GM18517 (cell line): ENCODE results near the gene GALC.

ENCODE experiments used
- ATAC-seq: cut with Tn5 transposase; IDR thresholded peaks from one replicate; pipeline ENCODE4 v1.9.1; 2021; ENCODE audit warnings: mild to moderate bottlenecking, moderate library complexity; ENCODE audit not compliant: unreplicated experiment

The GALC gene

DNA sequence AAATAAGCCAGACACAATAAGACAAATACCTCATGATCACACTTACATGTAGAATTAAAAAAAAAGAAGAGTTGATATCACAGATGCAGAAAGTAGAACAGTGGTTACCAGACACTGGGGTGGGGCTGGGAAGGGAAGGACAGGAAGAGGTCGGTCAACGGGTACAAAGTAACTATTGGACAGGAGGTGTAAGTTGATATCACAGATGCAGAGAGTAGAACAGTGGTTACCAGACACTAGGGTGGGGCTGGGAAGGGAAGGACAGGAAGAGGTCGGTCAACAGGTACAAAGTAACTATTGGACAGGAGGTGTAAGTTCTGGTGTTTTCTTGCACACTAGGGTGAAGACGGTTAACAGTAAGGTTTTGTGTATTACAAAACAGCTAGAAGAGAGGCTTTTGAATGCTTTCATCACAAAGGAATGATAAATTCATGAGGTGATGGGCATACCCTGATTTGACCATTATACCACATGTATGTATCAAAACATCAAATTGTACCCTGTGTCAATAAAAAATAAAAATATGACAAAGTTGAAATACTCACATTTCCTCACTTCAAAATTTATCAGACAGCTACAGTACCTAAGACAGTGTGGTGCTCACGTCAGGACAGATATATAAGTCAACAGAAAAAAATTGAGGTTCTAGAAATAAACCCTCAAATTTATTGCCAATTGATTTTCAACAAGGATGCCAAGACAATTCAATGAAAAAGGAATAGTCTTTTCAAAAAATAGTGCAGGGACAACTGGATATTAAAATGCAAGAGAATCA lies 32.8 kb downstream of the GALC start:
- no peak for ATAC-seq

DNA sequence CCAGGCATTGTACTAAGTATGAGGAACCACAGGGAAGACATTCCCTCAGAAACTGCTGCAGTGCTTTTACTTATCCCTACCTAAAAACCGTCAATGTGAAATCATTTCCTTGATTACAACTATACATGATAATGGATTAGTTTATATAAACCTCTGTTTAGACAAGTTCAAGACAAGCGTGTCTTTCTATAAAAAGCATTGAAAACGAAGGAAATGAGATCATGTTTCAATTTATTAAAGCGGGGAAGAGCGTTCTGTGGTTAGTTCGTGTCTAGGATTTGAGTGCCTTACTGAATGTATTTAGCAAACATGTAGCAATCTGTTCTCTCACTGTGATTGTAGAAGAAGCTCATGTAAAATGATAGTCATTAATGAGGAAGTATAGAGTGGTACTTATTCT lies 37.5 kb downstream of the GALC start:
- no peak for ATAC-seq

DNA sequence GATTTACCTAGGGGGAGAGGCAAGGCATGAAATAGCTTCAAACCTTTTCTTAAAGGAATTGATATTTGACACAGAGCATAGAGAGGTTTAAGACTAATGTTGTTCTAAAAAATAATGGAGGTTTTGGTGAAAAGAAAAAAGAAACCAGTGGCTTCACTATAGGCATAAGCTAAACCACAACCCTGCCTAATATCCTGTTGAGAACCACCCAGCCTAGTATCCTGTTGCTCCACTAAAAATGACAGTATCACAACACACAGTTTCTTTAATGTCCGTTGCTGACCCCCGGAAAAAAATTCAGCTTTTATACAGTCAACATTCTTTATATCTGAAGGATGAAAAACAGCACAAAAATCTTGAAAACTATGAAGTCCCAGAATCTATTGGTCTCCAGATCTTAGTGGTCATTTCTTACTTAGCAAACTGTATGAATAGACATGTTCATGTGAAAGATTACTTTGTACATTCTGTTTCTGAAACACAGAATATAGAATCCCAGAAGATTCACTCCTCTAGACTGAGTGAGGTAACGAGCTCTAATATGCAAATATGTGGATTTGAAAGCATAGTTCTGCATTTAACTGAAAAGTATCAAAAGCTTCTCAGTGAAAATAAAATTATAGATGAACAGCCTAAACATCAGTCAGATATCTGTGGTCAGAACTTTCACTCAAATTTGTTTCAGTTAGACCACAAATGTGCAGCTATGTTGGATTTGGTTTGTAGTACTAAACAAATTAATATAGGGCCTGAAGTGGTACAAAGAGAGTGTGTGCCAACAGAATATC lies 40.5 kb downstream of the GALC start:
- ATAC-seq: peak; percentile 69

GRCh38 chr14:87944987-87945604 lies 47.9 kb downstream of the GALC start:
- no peak for ATAC-seq

- ATAC-seq: no peak
These were observed 52.1 kb downstream of the GALC start for GRCh38 chr14:87940894-87941293.

- ATAC-seq: peak; percentile 98
These were observed 52.6 kb downstream of the GALC start for GRCh38 chr14:87940382-87940781.

DNA sequence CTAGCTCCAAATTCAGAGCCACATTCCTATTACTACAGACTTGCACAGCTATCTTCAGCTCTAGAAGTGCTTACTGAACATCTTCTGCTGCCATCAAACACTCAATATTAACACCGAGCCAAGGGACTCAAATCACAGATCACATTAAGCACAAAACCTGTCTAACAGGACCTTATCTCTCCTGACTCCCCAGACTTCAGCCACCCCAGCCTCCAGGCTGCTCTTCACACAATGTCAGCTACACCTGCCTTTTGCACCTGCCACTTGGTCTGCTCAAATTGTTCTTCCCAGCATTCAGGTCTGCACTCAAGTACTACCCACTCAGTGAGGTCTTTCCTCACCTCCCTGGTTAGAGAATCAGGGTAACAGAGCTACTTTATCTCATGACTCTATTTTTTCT lies 57.1 kb downstream of the GALC start:
- ATAC-seq: no peak

DNA sequence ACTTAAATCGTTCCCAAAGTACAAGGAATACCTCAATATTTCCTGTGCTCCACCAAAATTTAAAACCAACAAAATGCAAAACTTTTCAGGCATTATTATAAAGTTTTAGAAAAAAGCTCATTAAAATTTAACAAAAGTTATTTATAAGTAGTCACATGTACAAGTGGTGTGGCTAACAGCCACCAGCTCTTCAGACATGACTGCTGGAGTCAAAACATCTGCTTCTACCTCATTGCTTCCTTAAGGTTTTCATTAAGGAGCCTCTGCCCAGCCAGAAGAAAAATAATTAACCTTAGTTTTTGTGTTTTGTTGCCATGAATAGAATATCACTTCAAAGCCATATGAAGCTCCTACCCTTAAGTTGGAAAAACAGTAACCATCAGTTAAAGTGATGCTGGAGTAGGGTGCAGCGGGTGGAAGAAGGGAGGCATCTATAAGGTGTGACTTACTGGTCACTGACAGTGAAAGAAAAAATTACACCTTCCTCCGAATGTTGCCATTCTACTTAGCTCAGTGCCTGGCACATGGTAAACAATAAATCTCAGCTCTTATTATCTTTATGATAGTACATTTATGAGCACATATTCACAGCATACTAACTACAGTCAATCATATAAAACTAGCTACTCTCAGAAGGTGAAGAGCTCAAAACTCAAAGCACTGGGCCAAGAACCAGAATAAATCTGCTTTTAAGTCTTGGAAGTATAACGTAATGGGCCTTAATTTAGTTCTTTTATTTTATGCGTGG lies 57.7 kb downstream of the GALC start:
- ATAC-seq: no peak

- no peak for ATAC-seq
These were observed 58.8 kb downstream of the GALC start for GRCh38 chr14:87934185-87934584.

- no peak for ATAC-seq
These were observed 76.1 kb downstream of the GALC start for GRCh38 chr14:87916886-87917275.

GRCh38 chr14:87916103-87916885 lies 76.7 kb downstream of the GALC start:
- no peak for ATAC-seq

GRCh38 chr14:87908550-87908949 lies 84.4 kb downstream of the GALC start:
- no peak for ATAC-seq

DNA sequence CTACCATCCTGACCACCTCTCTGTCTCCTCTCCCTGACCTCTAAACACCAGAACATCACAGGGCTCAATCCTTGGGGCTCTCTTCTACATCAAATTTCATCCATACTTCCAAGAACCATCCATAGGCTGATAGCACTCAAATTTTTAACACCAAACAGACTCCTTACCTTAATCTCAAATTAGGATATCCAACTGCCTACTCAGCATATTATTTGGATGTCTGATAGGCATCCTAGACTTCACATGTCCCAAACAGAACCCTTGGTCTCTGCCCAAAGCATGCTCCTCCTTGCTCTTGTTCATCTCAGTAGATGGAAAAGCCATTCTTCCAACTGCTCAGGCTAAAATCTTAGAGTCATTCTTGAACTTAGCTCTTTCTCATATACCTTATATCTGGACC lies 91.3 kb downstream of the GALC start:
- ATAC-seq: no peak

DNA sequence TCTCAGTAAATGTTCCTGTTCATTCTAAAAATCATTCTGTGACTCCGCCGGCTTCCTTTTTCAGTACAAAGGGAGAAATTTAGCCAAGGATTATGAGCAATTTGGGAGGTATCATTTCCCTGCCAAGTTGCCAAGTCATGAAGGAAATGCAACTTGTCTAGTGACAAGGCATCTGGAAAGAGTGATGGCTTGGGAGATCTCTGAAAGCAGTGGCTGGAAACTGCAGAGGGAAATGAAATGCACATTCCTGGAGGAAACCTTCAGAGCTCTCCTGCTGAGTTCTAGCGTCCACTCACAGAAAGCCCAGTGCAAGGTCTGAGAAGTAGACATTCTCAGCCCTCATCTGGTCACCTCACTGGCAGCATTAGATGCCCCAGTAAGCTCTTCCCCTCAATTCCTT lies 91.7 kb downstream of the GALC start:
- ATAC-seq: no peak

DNA sequence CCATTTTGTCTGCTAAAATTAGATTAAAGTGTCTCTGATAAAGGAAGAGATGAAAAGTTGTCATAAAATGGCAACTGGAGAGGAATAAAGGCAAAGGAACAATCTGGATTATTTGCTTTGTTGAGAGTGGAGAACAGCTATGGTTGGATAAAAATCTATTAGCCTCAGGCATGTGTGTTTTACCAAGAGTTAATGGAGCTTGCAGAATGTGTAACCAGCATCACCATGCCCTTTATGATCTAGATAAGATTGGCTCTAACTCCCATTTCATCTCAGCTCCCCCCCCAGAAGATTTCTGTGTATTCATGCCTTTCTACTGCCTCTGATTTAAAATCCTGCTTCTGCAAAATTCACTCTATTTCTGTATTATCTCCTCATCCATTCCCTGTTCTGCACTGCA lies 93.8 kb downstream of the GALC start:
- ATAC-seq: no peak

DNA sequence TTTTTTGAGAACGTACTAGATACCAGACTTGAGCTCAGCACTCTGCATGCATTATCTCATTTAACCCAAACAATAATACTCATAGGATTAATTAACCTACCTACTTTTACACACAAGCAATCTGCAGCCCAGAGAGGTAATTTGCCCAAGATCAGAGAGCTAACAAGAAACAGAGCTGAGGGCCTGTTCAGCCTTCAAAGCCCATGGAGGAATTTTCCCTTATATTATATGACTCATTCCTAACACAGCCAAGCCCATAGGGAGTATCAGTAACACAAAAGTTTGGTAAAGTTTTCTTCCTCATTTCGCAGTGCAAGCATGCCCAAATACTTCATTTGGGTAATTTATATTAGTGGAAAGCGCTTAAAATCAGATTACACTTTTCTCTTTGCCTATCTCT lies 94.7 kb downstream of the GALC start:
- ATAC-seq: no peak

DNA sequence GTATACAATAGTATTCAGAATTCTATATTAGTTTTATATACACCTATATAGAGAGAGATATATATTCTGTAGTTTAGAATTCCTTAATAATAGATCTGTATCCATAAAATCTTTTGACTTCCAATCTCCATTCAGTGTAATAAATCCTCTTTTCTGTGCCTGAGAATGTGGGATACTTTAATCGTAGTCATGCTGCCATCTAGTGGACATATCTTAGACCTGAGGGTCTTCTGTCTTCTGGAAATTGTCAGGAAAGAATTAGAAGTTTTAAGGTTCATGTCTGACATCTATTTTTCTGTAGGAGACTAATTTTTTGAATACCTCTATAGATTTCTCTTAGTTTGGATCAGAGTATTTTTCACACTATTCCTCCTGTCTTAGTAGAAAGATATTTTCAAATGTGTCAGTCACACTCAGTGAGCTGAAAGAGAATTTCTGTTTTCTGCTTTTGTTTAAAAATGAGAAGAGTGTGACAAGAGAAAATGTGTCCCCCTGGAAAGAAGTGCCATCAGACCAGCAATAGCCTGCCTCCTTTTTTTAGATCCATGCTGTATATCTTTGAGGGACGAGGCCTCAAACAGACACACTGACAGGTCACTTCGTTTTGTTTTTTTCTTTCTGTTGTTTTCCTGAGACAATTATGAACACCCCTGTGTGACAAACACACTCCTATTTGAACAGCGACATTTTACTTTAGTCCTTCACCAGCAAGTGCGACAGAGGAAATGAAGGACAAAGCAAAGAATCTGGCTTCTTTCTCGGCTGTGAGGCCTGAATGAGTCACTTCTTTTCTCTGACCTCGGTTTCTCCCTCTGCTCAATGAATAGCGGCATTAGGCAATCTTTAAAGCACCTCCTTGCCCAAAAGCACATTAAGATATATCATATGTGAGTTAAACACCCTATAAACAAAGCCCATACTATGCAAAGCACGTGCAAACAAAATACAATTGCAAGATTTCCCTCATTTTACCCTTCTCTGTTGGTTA lies 96.3 kb downstream of the GALC start:
- ATAC-seq: peak; percentile 69

DNA sequence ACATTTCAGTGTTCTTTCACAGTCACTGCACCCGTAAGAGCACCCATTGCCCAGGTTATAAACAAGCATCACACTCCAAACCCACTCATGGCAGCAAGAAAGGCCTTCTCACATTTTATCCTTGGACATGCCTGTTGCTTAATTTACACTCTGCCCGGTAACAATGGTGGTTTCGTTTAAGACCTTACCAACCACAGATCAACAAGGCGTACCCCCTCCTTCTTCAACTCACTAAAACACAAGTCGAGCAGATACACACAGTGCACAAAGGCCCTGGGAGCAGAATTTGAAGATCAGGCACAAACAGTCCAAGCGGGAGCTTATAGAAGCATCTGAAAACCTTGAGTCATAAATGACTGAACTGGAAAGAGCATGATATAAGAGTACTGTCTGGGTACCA lies 98.1 kb downstream of the GALC start:
- ATAC-seq: no peak

GRCh38 chr14:87892763-87893162 lies 100.2 kb downstream of the GALC start:
- ATAC-seq: no peak
